ENCODE measurements around the gene GRIK5.

Gene GRIK5

GRCh38 chr19:41958367-41959055 is 111.5 kb downstream of the GRIK5 start (continued):
- TF ChIP-seq ZNF280D (tag by site-specific recombination; IDR thresholded peaks at IDR 0.05) = no peak
- no peak for TF ChIP-seq RBAK (tag by site-specific recombination; IDR thresholded peaks at IDR 0.05)
- no peak for TF ChIP-seq ZNF175 (tag by site-specific recombination; IDR thresholded peaks at IDR 0.05)
- no peak for TF ChIP-seq PRDM4 (tag by site-specific recombination; IDR thresholded peaks at IDR 0.05)
- peak; percentile 50 for TF ChIP-seq ZNF645 (tag by site-specific recombination; IDR thresholded peaks at IDR 0.05)
- no peak for TF ChIP-seq ZBTB21 (tag by site-specific recombination; IDR thresholded peaks at IDR 0.05)
- TF ChIP-seq KLF16 (tag by site-specific recombination; IDR thresholded peaks at IDR 0.05) = peak; percentile 45
- TF ChIP-seq ZNF664 (tag by site-specific recombination; IDR thresholded peaks at IDR 0.05) = no peak
- TF ChIP-seq ZNF785 (tag by site-specific recombination; IDR thresholded peaks at IDR 0.05) = no peak
- TF ChIP-seq ZNF394 (tag by site-specific recombination; IDR thresholded peaks at IDR 0.05; ENCODE audit: borderline replicate concordance) = peak; percentile 74
- peak; percentile 70 for TF ChIP-seq ZXDB (tag by site-specific recombination; IDR thresholded peaks at IDR 0.05)
- TF ChIP-seq ZNF518A (tag by site-specific recombination; conservative IDR thresholded peaks at IDR 0.05; ENCODE audit: low read depth) = no peak
- no peak for TF ChIP-seq ZNF707 (tag by site-specific recombination; IDR thresholded peaks at IDR 0.05)
- TF ChIP-seq HOXC10 (CRISPR knock-in tag; IDR thresholded peaks at IDR 0.05) = no peak
- no peak for TF ChIP-seq HIC1 (tag by site-specific recombination; IDR thresholded peaks at IDR 0.05)
- TF ChIP-seq ZNF404 (tag by site-specific recombination; IDR thresholded peaks at IDR 0.05) = no peak
- TF ChIP-seq ZBTB1 (tag by site-specific recombination; IDR thresholded peaks at IDR 0.05) = 0 out of 2 replicates have a peak, but pooled peaks have one; percentile 43
- peak; percentile 53 for TF ChIP-seq KLF17 (tag by site-specific recombination; IDR thresholded peaks at IDR 0.05)
- no peak for TF ChIP-seq ZFP41 (tag by site-specific recombination; IDR thresholded peaks at IDR 0.05; ENCODE audit: borderline replicate concordance)
- TF ChIP-seq ZNF148 (tag by site-specific recombination; IDR thresholded peaks at IDR 0.05; ENCODE audit: borderline replicate concordance) = no peak; the same call in 1 of the 2 replicates
- TF ChIP-seq ZNF670 (tag by site-specific recombination; IDR thresholded peaks at IDR 0.05; ENCODE audit: low read depth) = no peak
